Natural killer cell (primary cell): Measurements from ENCODE around the gene NNMT. TPM values are rescaled to one million over a fixed set of nuclear protein-coding genes. Genes with fewer than 3 reads are reported as not detected.

ENCODE experiments used
- ATAC-seq, 3 donors: fragments of 150-1000 bp in 2 of 3; fragments of 200-7000 bp in 1 of 3; cut with Tn5 transposase; 1 replicate in 1 of 3; 2 replicates in 2 of 3; pipeline ENCODE4 v1.10.0; 2021; ENCODE audit warnings: mild to moderate bottlenecking in 2 of 3, moderate library complexity in 2 of 3
- DNase-seq, 2 donors: peaks; one replicate each; pipeline versions ENCODE4 v3.0.0 to v3.0.0-alpha.2; 2013 to 2021; ENCODE audit warnings: mixed read lengths in 1 of 2
- H3K27ac ChIP-seq: one replicate; pipeline ENCODE4 v1.5.1; 2013; ENCODE audit warnings: mild to moderate bottlenecking, low read length
- H3K27me3 ChIP-seq: one replicate; pipeline ENCODE4 v1.6.1; 2013; ENCODE audit warnings: low read length; ENCODE audit not compliant: control insufficient read depth, insufficient read depth
- H3K36me3 ChIP-seq: one replicate; pipeline ENCODE4 v1.6.1; 2013; ENCODE audit warnings: low read length; ENCODE audit not compliant: control insufficient read depth, insufficient read depth
- H3K4me1 ChIP-seq: one replicate; pipeline ENCODE4 v1.6.1; 2013; ENCODE audit warnings: low read length; ENCODE audit not compliant: control insufficient read depth, insufficient read depth
- H3K4me3 ChIP-seq: one replicate; pipeline ENCODE4 v1.5.1; 2013; ENCODE audit warnings: low read length
- H3K9me3 ChIP-seq: one replicate; pipeline ENCODE4 v1.6.1; 2013; ENCODE audit warnings: low read length; ENCODE audit not compliant: control insufficient read depth, insufficient read depth
- H3K27ac Mint-ChIP-seq, 2 donors: one replicate each; pipeline ENCODE4 v1.8.0; 2022; ENCODE audit warnings: mild to moderate bottlenecking in 2 of 2, mixed read lengths in 2 of 2, moderate library complexity in 1 of 2
- H3K27me3 Mint-ChIP-seq, 2 donors: one replicate each; pipeline ENCODE4 v1.8.0; 2022; ENCODE audit warnings: low read depth in 2 of 2, mixed read lengths in 2 of 2
- H3K36me3 Mint-ChIP-seq: one replicate; pipeline ENCODE4 v1.8.0; 2022; ENCODE audit warnings: mixed read lengths
- H3K4me1 Mint-ChIP-seq, 2 donors: one replicate each; pipeline ENCODE4 v1.8.0; 2022; ENCODE audit warnings: mixed read lengths in 2 of 2
- H3K4me3 Mint-ChIP-seq: one replicate; pipeline ENCODE4 v1.8.0; 2022; ENCODE audit warnings: mild to moderate bottlenecking, moderate library complexity, mixed read lengths
- H3K9me3 Mint-ChIP-seq, 2 donors: one replicate each; pipeline ENCODE4 v1.8.0; 2022; ENCODE audit warnings: mixed read lengths in 2 of 2
- WGBS: methylation state at CpG from one replicate; pipeline ENCODE4 v1.1.7; 2013; ENCODE audit warnings: missing lambda C conversion rate; ENCODE audit not compliant: insufficient coverage; 5-methylcytosine and 5-hydroxymethylcytosine counted together
- intact Hi-C: fragments of 100-400 bp; cut with micrococcal nuclease; formaldehyde crosslinking; loops from one replicate; pipeline ENCODE4 v1.14.2; 2022
- total RNA-seq, 4 donors: library from RNA; stranded (reverse); fragments of 120-200 nt in 1 of 4; gene quantifications; one replicate each; pipeline versions ENCODE4 v1.2.3 to v1.2.4, GENCODE V29; 2013 to 2022
- TF ChIP-seq, protein P1 (sequence below): fragments of 200-600 bp; IDR thresholded peaks from one replicate; pipeline ENCODE4 v1.8.0; 2022; ENCODE audit warnings: antibody characterized with exemption

NNMT gene
- total RNA-seq, 3 donors from 2014 or later (not counting 1 experiment from before 2014, with no cell fraction given): 1.8 to 2.4 (median 2.0) TPM

DNA sequence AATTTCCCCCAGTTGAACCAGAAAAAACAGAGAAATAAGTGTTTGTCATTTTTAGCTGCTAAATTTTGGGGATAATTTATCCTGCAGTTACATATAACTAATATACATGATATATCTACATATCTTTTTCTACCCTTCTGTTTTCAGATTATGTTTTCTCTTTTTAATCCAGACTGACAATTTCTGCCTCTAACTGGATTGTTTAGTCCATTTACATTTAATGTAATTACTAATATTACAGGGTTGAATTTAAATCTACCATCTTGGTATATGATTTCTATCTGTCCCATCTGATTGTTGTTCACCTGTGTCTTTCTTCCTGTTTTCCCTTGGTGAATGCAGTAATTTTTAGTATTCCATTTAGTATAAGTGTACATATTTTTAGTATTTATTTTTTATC lies 5.7 kb downstream of the NNMT start:
- Mint-ChIP-seq H3K27me3 (peaks cover 15 to 17% of the 10 kb centered on the region in 2 donors), H3K36me3 (no peaks in the 10 kb centered on the region), H3K27ac (no peak overlapping the region), H3K9me3 (no peaks in the 10 kb centered on the region), H3K4me3 (no peak overlapping the region), H3K4me1 (no peaks in the 10 kb centered on the region)
- Histone ChIP-seq H3K9me3 (no peaks in the 10 kb centered on the region), H3K36me3 (no peaks in the 10 kb centered on the region), H3K4me1 (no peaks in the 10 kb centered on the region), H3K4me3 (no peak overlapping the region), H3K27ac (no peak overlapping the region), H3K27me3 (peaks cover 5% of the 10 kb centered on the region)
- intact Hi-C loops: no loop called here
- ATAC-seq (no peak), DNase-seq (no peak)
- TF ChIP-seq, protein P1, sequence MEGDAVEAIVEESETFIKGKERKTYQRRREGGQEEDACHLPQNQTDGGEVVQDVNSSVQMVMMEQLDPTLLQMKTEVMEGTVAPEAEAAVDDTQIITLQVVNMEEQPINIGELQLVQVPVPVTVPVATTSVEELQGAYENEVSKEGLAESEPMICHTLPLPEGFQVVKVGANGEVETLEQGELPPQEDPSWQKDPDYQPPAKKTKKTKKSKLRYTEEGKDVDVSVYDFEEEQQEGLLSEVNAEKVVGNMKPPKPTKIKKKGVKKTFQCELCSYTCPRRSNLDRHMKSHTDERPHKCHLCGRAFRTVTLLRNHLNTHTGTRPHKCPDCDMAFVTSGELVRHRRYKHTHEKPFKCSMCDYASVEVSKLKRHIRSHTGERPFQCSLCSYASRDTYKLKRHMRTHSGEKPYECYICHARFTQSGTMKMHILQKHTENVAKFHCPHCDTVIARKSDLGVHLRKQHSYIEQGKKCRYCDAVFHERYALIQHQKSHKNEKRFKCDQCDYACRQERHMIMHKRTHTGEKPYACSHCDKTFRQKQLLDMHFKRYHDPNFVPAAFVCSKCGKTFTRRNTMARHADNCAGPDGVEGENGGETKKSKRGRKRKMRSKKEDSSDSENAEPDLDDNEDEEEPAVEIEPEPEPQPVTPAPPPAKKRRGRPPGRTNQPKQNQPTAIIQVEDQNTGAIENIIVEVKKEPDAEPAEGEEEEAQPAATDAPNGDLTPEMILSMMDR: no peak

DNA sequence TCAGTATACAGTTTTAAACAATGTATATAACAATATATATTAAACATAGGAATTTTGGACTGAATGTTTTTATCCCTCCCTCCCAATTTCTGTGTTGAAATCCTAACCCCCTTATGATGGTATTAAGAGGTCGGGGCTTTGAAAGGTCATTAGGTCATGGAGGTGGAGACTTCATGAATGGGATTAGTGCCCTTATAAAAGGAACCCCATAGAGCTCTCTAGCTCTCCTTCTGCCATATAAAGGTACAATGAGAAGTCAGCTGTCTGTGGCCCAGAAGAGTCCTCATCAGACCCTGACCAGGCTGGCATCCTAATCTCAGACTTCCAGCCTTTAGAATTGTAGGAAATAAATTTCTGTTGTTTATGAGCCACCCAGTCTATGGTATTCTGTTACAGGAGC lies 6.5 kb downstream of the NNMT start:
- H3K27ac Mint-ChIP-seq: no peak overlapping the region
- H3K36me3 Mint-ChIP-seq: no peaks in the 10 kb centered on the region
- intact Hi-C loops: no loop called here
- H3K9me3 Mint-ChIP-seq: no peaks in the 10 kb centered on the region
- Histone ChIP-seq H3K27me3 (peaks cover 5% of the 10 kb centered on the region), H3K36me3 (no peaks in the 10 kb centered on the region), H3K4me3 (no peak overlapping the region), H3K4me1 (no peaks in the 10 kb centered on the region), H3K27ac (no peak overlapping the region), H3K9me3 (no peaks in the 10 kb centered on the region)
- no peak for DNase-seq
- ATAC-seq: no peak
- no CpG with 5 or more reads among the region's 1 CpG for WGBS
- TF ChIP-seq, protein P1: no peak
- no peak overlapping the region for H3K4me3 Mint-ChIP-seq
- H3K4me1 Mint-ChIP-seq: no peaks in the 10 kb centered on the region
- peaks cover 22 to 24% of the 10 kb centered on the region in 2 donors for H3K27me3 Mint-ChIP-seq

DNA sequence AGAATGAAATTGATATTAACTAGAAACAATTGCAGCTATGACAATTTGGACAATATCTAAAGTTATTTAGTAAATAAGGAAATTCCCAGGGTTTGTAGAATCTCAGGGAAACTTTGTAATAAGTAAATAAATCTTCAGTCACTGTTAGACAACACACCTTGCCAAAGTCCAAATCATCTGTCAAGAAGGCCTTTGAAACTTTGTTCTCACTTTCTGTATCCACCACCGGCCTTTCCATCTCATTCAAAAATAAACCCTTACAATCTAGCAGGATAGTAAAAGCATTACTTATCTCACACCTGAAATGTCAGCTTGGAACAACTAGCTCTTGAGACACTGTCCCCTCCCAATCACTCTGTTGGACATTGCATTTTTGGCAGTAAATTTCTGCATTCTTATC lies 7.9 kb downstream of the NNMT start:
- H3K4me3 ChIP-seq: no peak overlapping the region
- H3K27ac ChIP-seq: no peak overlapping the region
- peaks cover 5% of the 10 kb centered on the region for H3K27me3 ChIP-seq
- DNase-seq: no peak
- Mint-ChIP-seq H3K9me3 (no peaks in the 10 kb centered on the region), H3K27ac (no peak overlapping the region), H3K4me3 (no peak overlapping the region), H3K36me3 (no peaks in the 10 kb centered on the region), H3K4me1 (no peaks in the 10 kb centered on the region), H3K27me3 (peaks cover 25 to 34% of the 10 kb centered on the region in 2 donors)
- no peaks in the 10 kb centered on the region for H3K36me3 ChIP-seq
- WGBS: 91% methylated on average over 1 of the region's 1 CpG
- TF ChIP-seq, protein P1: no peak
- no peaks in the 10 kb centered on the region for H3K9me3 ChIP-seq
- no peaks in the 10 kb centered on the region for H3K4me1 ChIP-seq
- intact Hi-C loops: no loop called here
- ATAC-seq: no peak

DNA sequence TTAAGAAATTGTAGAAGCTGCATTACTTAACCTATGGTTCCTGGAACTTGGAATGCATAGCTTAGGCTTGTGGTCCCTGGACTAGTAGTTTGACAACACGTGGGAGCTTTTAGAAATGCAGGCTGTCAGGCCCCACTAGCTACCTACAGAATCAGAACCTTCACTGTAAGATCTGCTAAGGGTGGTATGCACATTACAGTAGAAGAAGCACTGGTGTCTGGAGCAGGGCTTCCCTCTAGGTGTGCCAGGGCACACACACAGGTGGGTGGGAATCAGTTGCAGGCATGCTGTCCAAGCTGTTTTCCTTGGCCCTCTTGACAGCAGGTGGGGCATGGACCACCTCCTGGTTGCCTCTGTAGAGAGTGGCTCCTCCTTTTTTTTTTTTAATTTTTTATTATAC lies 8.8 kb downstream of the NNMT start:
- Mint-ChIP-seq H3K27ac (no peak overlapping the region), H3K36me3 (no peaks in the 10 kb centered on the region), H3K4me3 (no peak overlapping the region), H3K4me1 (no peaks in the 10 kb centered on the region), H3K9me3 (no peaks in the 10 kb centered on the region), H3K27me3 (peaks cover 28 to 43% of the 10 kb centered on the region in 2 donors)
- H3K36me3 ChIP-seq: no peaks in the 10 kb centered on the region
- intact Hi-C loops: no loop called here
- DNase-seq (no peak), ATAC-seq (no peak)
- no peak overlapping the region for H3K4me3 ChIP-seq
- no peaks in the 10 kb centered on the region for H3K4me1 ChIP-seq
- H3K27me3 ChIP-seq: peaks cover 5% of the 10 kb centered on the region
- H3K27ac ChIP-seq: no peak overlapping the region
- 78% methylated on average over 1 of the region's 1 CpG for whole genome bisulfite sequencing
- H3K9me3 ChIP-seq: no peaks in the 10 kb centered on the region
- TF ChIP-seq, protein P1: no peak
